GM12864 (cell line): ENCODE measurements around the gene GSN.

Experiments used
- DNase-seq: peaks from one replicate; pipeline ENCODE4 v3.0.0-alpha.2; 2011; ENCODE audit warnings: low read depth
- H3K4me3 ChIP-seq: 2 replicates; pipeline ENCODE4 v1.5.1; 2011; ENCODE audit warnings: mild to moderate bottlenecking, low read depth, low read length, control low read depth
- TF ChIP-seq, protein P1 (sequence below): IDR thresholded peaks from 2 replicates; pipeline ENCODE4 v1.5.1; 2011; ENCODE audit warnings: low read depth, mild to moderate bottlenecking, moderate library complexity, low read length, control low read depth, inconsistent platforms; ENCODE audit errors: missing control alignments

The GSN gene

DNA sequence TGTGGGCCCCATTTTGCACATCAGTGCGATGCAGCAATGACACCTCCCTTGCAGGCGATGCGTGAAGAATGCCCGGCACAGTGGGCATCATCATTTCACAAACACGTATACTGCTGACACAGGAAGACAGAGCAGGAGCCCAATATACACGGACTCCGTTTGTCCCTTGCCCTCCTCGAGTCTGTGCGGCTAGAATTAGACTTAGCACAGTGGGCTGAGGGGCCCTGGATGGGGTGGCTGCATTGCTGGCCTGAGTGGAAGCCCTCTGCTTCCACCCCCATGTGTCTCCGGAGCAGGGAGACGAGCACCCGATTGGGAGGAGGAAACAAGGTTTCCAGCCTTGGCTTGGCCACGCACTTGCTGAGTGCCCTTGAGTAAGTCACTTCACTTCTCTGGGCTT lies 40.8 kb downstream of the GSN start:
- DNase-seq = no peak
- H3K4me3 ChIP-seq = no peak overlapping the region
- TF ChIP-seq, protein P1, sequence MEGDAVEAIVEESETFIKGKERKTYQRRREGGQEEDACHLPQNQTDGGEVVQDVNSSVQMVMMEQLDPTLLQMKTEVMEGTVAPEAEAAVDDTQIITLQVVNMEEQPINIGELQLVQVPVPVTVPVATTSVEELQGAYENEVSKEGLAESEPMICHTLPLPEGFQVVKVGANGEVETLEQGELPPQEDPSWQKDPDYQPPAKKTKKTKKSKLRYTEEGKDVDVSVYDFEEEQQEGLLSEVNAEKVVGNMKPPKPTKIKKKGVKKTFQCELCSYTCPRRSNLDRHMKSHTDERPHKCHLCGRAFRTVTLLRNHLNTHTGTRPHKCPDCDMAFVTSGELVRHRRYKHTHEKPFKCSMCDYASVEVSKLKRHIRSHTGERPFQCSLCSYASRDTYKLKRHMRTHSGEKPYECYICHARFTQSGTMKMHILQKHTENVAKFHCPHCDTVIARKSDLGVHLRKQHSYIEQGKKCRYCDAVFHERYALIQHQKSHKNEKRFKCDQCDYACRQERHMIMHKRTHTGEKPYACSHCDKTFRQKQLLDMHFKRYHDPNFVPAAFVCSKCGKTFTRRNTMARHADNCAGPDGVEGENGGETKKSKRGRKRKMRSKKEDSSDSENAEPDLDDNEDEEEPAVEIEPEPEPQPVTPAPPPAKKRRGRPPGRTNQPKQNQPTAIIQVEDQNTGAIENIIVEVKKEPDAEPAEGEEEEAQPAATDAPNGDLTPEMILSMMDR = no peak

DNA sequence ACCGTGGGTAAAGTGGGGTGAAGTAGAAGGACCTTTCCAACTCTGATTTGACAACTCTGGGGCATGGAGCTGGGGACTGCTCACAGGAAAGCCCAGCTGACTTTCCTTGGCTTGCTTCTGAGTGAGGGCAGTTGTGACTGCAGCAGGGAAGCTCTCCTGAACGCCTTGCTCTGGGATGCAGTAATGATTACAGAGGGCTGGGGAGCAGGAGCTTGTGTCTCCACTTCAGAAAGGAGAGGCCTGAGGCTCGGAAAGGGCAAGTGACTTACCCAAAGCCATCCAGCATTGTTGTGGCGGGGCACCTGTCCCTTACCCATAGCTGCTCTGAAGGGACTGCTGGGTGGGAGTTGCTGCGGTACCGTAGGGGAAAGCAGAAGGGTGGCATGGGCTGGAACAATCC lies 41.2 kb downstream of the GSN start:
- DNase-seq = no peak
- TF ChIP-seq, protein P1 = no peak
- H3K4me3 ChIP-seq = no peak overlapping the region

DNA sequence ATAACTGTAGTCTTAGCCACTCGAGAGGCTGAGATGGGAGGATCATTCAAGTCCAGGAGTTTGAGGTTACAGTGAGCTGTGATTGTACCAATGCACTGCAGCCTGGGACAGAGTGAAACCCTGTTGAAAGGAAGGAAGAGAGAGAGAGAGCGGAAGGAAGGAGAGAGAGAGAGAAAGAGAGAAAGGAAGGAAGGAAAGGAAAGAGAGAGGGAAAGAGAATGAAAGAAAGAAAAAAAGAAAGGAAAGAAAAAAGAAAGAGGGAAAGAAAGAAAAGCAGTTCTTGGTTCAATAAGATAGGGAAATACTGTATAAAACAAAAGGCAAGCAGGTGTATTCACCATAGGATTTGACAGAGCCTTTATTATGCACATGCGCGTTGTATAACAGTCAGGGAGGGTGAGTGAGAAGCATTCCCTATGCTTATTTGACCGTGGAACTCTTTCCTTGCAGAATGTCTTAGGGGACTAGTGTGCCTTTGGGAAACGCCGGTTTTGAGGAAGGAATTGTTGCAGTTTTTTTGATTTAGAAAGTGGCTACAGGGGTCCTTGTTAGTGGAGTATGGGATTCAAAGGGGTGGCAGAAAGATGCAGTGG lies 42.0 kb downstream of the GSN start:
- H3K4me3 ChIP-seq = no peak overlapping the region
- DNase-seq = no peak
- TF ChIP-seq, protein P1 = no peak

DNA sequence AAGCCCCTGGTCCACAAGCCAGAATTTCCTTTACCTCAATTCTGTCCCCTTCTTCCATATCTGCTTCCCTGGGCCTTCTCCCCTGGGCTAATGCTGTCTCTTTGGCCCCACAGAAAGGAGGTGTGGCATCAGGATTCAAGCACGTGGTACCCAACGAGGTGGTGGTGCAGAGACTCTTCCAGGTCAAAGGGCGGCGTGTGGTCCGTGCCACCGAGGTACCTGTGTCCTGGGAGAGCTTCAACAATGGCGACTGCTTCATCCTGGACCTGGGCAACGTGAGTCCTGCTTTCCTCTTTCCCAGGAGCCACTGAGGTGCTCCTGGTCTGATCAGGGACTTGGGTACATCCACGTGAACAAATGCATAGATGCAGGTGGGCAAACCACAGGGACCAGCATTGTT lies 42.6 kb downstream of the GSN start:
- no peak for DNase-seq
- H3K4me3 ChIP-seq = no peak overlapping the region
- TF ChIP-seq, protein P1 = no peak

DNA sequence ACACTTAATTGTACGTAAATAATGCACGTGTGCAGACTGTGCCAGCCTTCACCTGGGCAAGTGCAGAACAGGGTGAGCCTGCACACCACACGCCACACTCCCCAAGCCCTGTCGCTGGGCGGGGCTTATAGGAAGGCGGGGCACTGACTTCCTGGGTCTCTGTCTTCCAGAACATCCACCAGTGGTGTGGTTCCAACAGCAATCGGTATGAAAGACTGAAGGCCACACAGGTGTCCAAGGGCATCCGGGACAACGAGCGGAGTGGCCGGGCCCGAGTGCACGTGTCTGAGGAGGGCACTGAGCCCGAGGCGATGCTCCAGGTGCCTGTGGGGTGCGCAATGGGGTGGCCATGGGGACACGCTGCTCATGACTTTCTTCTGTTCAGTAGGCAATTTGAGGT lies 44.2 kb downstream of the GSN start:
- TF ChIP-seq, protein P1 = no peak

DNA sequence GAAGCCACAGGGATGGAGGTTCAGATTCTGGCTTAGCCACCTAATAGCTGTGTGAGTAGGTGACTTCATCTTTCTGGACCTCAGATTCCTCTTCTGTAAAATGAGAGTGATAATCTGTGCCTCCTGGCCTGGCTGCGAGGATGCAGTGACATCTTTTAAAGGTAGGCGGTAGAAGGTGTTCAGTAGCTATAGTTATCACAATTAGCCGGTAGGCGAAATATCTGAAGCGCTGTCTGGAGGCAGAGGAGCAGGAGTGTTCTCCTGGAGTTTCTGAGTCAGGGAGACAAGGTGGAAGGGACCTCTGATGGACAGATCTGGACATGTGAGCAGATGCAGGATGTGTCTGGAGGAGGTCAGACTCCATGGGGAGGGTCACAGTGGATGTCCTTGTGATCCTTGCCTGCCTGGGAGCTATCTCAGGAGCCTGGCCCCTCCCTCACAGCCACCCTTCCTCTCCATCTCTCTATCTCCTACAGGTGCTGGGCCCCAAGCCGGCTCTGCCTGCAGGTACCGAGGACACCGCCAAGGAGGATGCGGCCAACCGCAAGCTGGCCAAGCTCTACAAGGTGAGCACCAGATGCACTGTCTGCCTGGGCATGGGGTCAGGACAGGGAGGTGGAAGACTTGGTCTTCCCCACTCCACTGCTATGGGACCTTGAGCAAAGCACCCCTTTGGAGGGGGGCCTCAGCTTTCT lies 45.6 kb downstream of the GSN start:
- H3K4me3 ChIP-seq = no peak overlapping the region
- TF ChIP-seq, protein P1 = no peak

More for the DNA sequence above, 44.2 kb downstream of the GSN start:
- no peak overlapping the region for H3K4me3 ChIP-seq
- no peak for DNase-seq

DNA sequence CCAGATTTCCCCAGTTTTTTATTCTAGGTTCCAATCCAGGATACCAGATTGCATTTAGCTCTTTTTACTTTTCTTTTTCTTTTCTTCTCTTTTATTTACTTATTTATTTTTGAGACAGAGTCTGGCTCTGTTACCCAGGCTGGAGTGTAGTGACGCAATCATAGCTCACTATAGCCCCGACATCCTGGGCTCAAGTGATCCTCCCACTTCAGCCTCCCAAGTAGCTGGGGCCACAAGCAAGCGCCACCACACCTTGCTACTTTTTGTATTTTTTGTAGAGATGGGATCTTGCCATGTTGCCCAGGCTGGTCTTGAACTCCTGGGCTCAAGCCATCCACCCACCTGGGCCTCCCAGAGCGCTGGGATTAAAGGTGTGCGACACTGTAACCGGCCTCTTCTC lies 48.4 kb downstream of the GSN start:
- TF ChIP-seq, protein P1 = no peak
- DNase-seq = no peak
- no peak overlapping the region for H3K4me3 ChIP-seq

More for the DNA sequence above, 45.6 kb downstream of the GSN start:
- DNase-seq = no peak
